A673 (cell line): ENCODE measurements around the gene GPR22. TPM values are rescaled to one million over a fixed set of nuclear protein-coding genes. Genes with fewer than 3 reads are reported as not detected.

ENCODE experiments used
- BruUV-seq: library from RNA; stranded (reverse); fragments of 400-500 nt; replicated peaks from 2 replicates; lab custom pipeline; 2021; lab: Mats Ljungman, UMichigan
- CTCF ChIA-PET: fragments of 300-600 bp; sonication (Branson Sonifier 250); formaldehyde crosslinking; loops from one replicate; lab custom pipeline; 2022; ENCODE audit warnings: antibody characterized with exemption; lab: Charles Lee
- POLR2A ChIA-PET: fragments of 300-600 bp; sonication (Branson Sonifier 250); formaldehyde crosslinking; loops from one replicate; lab custom pipeline; 2022; ENCODE audit warnings: antibody characterized with exemption; ENCODE audit not compliant: low non-redundant PET; lab: Charles Lee
- DNase-seq: peaks from one replicate; pipeline ENCODE4 v3.0.0-alpha.2; 2015; ENCODE audit warnings: low spot score
- H3K27ac ChIP-seq: fragments of 200-600 bp; sonication (generic); 2 replicates; pipeline ENCODE4 v1.5.1; 2016; ENCODE audit warnings: mixed run types, low read depth, mild to moderate bottlenecking, mixed read lengths, antibody characterized with exemption, low read length; ENCODE audit not compliant: poor library complexity, severe bottlenecking
- H3K27me3 ChIP-seq: fragments of 200-600 bp; sonication (generic); replicated peaks from 2 replicates; pipeline ENCODE4 v1.6.1; 2017; ENCODE audit warnings: mixed run types, low read depth, mild to moderate bottlenecking, mixed read lengths, antibody characterized with exemption, low read length; ENCODE audit not compliant: insufficient read depth, poor library complexity
- H3K36me3 ChIP-seq: fragments of 200-600 bp; sonication (generic); 2 replicates; pipeline ENCODE4 v1.6.1; 2016; ENCODE audit warnings: mixed run types, mild to moderate bottlenecking, mixed read lengths, antibody characterized with exemption, low read length; ENCODE audit not compliant: insufficient read depth, poor library complexity, severe bottlenecking
- H3K4me1 ChIP-seq: fragments of 200-600 bp; sonication (generic); 2 replicates; pipeline ENCODE4 v1.6.1; 2017; ENCODE audit warnings: mixed run types, mild to moderate bottlenecking, mixed read lengths, antibody characterized with exemption, low read length; ENCODE audit not compliant: insufficient read depth, poor library complexity, severe bottlenecking
- H3K4me3 ChIP-seq: fragments of 200-600 bp; sonication (generic); 2 replicates; pipeline ENCODE4 v1.5.1; 2016; ENCODE audit warnings: low read depth, mixed run types, mild to moderate bottlenecking, mixed read lengths, low read length; ENCODE audit not compliant: poor library complexity, severe bottlenecking
- H3K9me3 ChIP-seq: fragments of 200-600 bp; sonication (generic); 2 replicates; pipeline ENCODE4 v1.6.1; 2016; ENCODE audit warnings: mixed run types, low read depth, mild to moderate bottlenecking, mixed read lengths, antibody characterized with exemption, low read length; ENCODE audit not compliant: poor library complexity, severe bottlenecking
- CTCF ChIP-seq: fragments of 300-800, 200-600 bp; sonication (generic); conservative IDR thresholded peaks from 2 replicates; pipeline ENCODE4 v1.5.1; 2017; ENCODE audit warnings: low read depth, mild to moderate bottlenecking, antibody characterized with exemption, low read length, moderate library complexity, mixed read lengths
- EZH2 ChIP-seq: fragments of 200-600 bp; sonication (generic); IDR thresholded peaks from 2 replicates; pipeline ENCODE4 v1.6.1; 2017; ENCODE audit warnings: borderline replicate concordance, low read depth, mild to moderate bottlenecking, mixed read lengths, antibody characterized with exemption, low read length; ENCODE audit not compliant: poor library complexity, severe bottlenecking
- intact Hi-C: fragments of 100-400 bp; cut with micrococcal nuclease; formaldehyde crosslinking; loops from one replicate; pipeline ENCODE4 v1.10.0; 2022; ENCODE audit not compliant: unreplicated experiment
- total RNA-seq: library from RNA; stranded (reverse); gene quantifications from 2 replicates; pipeline ENCODE4 v1.2.3, GENCODE V29; 2021

Gene GPR22
- total RNA-seq, 1 experiment from 2014 or later = not detected

DNA sequence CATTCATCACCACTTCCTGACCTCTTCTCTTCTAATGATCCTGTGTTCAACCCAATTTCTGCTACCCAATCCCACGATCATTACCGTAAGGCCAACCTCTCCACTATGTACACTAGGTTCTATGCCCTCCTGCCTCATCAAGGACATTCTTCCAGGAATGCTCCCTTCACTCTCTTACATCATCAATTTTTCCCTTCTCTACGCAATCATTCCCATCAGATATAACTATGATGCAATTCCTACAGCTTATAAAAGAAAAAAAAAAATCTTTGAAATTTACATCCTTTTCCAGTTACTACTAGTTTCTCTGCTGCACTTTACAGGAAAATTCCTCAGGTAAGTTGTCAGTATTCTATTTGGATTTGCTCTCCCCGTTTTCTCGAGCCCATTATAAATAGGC, 30.8 kb upstream of the GPR22 start:
- no peaks in the 10 kb centered on the region for H3K36me3 ChIP-seq
- no peak for DNase-seq
- TF ChIP-seq EZH2 (no peak), CTCF (no peak)
- BruUV-seq = no TSS peak
- POLR2A ChIA-PET = no interaction called here
- intact Hi-C loops = no loop called here
- H3K9me3 ChIP-seq = no peaks in the 10 kb centered on the region
- H3K4me3 ChIP-seq = no peak overlapping the region
- H3K4me1 ChIP-seq = no peaks in the 10 kb centered on the region
- no peak overlapping the region for H3K27ac ChIP-seq
- H3K27me3 ChIP-seq = no peaks in the 10 kb centered on the region
- CTCF ChIA-PET = no interaction called here

DNA sequence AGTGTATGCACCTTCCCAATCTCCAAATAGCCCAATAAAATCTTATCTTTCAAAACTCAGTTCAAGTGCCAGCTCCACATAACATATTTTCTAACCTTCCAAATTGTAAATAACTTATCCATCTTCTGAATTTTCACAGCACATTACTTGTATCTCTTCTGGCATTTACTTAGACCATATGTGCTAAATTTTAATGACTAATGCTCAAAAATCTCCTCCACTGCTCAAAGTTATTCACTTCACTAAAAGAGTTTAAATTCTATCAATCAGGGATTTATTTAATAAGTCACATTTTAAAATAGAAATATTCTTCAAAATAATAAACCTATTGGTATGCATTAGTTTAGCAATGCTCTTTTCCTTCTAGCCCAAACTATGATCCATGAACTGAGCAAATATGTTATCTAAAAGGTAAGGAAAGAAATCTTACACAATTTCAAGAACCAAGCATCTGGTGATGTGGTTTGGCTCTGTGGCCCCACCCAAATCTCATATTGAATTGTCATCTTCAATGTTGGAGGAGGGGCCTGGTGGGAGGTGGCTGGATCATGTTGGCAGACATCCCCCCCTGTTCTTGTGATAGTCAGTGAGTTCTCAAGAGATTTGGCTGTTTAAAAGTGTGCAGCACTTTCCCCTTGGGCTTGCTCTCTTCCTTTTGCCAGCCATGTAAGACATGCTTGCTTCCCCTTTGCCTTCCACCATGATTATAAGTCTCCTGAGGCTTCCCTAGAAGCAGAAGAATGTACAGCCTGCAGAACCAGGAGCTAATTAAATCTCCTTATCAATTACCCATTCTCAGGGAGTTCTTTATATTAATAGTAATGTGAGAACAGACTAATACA, 28.1 kb upstream of the GPR22 start:
- CTCF ChIA-PET = no interaction called here
- no peak overlapping the region for H3K27ac ChIP-seq
- intact Hi-C loops = no loop called here
- DNase-seq = no peak
- no peaks in the 10 kb centered on the region for H3K9me3 ChIP-seq
- no peaks in the 10 kb centered on the region for H3K27me3 ChIP-seq
- H3K4me3 ChIP-seq = no peak overlapping the region
- TF ChIP-seq EZH2 (no peak), CTCF (no peak)
- no peaks in the 10 kb centered on the region for H3K36me3 ChIP-seq
- no TSS peak for BruUV-seq
- H3K4me1 ChIP-seq = no peaks in the 10 kb centered on the region
- POLR2A ChIA-PET = no interaction called here

GRCh38 chr7:107442678-107443077, 27.2 kb upstream of the GPR22 start:
- no peaks in the 10 kb centered on the region for H3K4me1 ChIP-seq
- H3K9me3 ChIP-seq = no peaks in the 10 kb centered on the region
- no peak overlapping the region for H3K4me3 ChIP-seq
- H3K27ac ChIP-seq = no peak overlapping the region
- H3K36me3 ChIP-seq = no peaks in the 10 kb centered on the region
- ChIA-PET POLR2A (no interaction called here), CTCF (no interaction called here)
- intact Hi-C loops = no loop called here
- no peaks in the 10 kb centered on the region for H3K27me3 ChIP-seq
- BruUV-seq = no TSS peak
- TF ChIP-seq EZH2 (no peak), CTCF (no peak)
- DNase-seq = no peak
